DND-41 (cell line): ENCODE data around the gene MARCHF9.

Source experiments
- CTCF ChIP-seq: IDR thresholded peaks from 2 replicates; pipeline ENCODE4 v1.5.1; 2012; ENCODE audit warnings: borderline replicate concordance, low read length, moderate library complexity, mild to moderate bottlenecking; ENCODE audit not compliant: poor library complexity, severe bottlenecking; ENCODE audit errors: extremely low read depth
- EZH2 ChIP-seq: IDR thresholded peaks from 3 replicates; pipeline ENCODE4 v1.6.1; 2012; ENCODE audit warnings: borderline replicate concordance, low read depth, mild to moderate bottlenecking, moderate library complexity, low read length, inconsistent platforms; ENCODE audit not compliant: severe bottlenecking

DNA sequence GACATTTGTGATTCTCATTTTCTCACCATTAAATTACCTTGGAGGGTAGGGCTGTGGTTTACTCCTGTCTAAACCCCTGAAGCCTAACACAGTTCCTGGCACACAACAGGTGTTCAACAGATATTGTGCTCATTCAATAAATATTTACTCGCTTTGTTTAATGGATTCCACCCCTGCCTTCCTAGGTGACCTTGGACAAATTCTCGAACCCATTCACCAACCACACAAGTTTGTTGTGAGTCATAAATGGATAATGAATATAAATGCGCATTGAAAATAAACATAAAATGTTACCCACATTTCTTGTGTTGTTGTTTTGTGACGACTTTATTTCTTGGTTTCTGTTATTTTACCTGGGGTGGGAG, 27.3 kb downstream of the MARCHF9 start:
- TF ChIP-seq EZH2 (no peak), CTCF (no peak)
